ENCODE data around the gene GLIS2. TPM values are rescaled to one million over a fixed set of nuclear protein-coding genes. Genes with fewer than 3 reads are reported as not detected.

Gene GLIS2
- total and polyA plus RNA-seq, 10 of the 15 experiments (the other 5 are each of a cell fraction or from before 2014, with no cell fraction given), result 0.03 to 0.64 (median 0.18) TPM; not detected in 4

DNA sequence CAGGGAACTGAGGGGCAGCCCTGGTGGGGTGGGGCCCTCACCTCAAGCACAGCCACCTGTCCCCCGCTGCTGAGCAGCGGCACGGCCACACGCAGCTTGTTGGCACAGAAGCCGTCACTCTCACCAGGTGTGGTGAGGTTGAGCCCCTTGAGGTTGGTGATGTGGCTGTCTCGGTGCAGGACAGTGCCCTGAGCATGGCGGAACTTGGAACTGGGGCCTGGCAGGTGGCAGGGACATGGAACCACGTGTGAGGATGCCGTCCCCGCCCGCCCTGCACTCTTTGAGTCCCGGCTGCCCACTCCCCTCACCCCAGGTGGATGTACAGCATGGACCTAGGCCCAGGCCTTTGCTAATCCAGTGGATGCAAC is 46.1 kb downstream of the GLIS2 start:
- DNase-seq (ENCODE audit: low read depth, low spot score) (no peak), FAIRE-seq (no peak), ATAC-seq (no peak)
- POLR2A ChIA-PET, result no interaction called here
- Histone ChIP-seq H4K20me1 (ENCODE audit: control insufficient read depth, insufficient read depth) (no peaks in the 10 kb centered on the region), H3K9me3 (replicated peaks; ENCODE audit: control insufficient read depth, insufficient read depth, low read length) (no peaks in the 10 kb centered on the region), H3K4me1 (ENCODE audit: control insufficient read depth, insufficient read depth, low read length) (peaks cover 7% of the 10 kb centered on the region), H3K27me3 (replicated peaks in 1 of 2; ENCODE audit: control insufficient read depth in 2 of 2, insufficient read depth in 2 of 2, low read length in 1 of 2) (no peaks in the 10 kb centered on the region), H2AFZ (ENCODE audit: control insufficient read depth, low read depth, low read length) (no peak overlapping the region), H3K27ac (ENCODE audit: control insufficient read depth, insufficient read depth) (no peak overlapping the region), H3K36me3 (ENCODE audit: control insufficient read depth in 2 of 2, insufficient read depth in 2 of 2, low read length in 1 of 2) (peaks cover 4 to 37% of the 10 kb centered on the region in 2 experiments; a peak in 2 of 4 replicates), H3K9ac (ENCODE audit: control insufficient read depth, insufficient read depth, low read length) (no peak overlapping the region), H3K4me3 (no peak overlapping the region), H3K79me2 (ENCODE audit: control insufficient read depth, insufficient read depth, low read length) (no peaks in the 10 kb centered on the region), H3K4me2 (ENCODE audit: control insufficient read depth, insufficient read depth) (no peak overlapping the region)
- WGBS (ENCODE audit: insufficient coverage, insufficient replicate concordance, low lambda C conversion rate, missing lambda C conversion rate), result 91% methylated on average over 8 of the region's 12 CpGs
- CTCF ChIA-PET, result interaction anchor here (1.8 kb wide), 1 partner anchor 41 kb away, joined by 5 read pairs; no protein-coding TSS in a partner anchor
- RAD21 ChIA-PET (ENCODE audit: unreplicated experiment), result no interaction called here
- SMC1A ChIA-PET (ENCODE audit: uncharacterized antibody, unreplicated experiment), result no interaction called here
- no TSS peak for BruUV-seq (replicated peaks)
- intact Hi-C loops (cut with micrococcal nuclease; ENCODE audit: unreplicated experiment), result no loop called here
- in situ Hi-C loops (cut with MboI), result loop anchor here (5.0 kb wide), 1 partner anchor 35 kb away; no protein-coding TSS in a partner anchor
- TF ChIP-seq NR2F1 (conservative IDR thresholded peaks at IDR 0.05) (no peak), FOS (IDR thresholded peaks at IDR 0.05; ENCODE audit: borderline replicate concordance, extremely low read depth, insufficient read length) (no peak), PAX5 (IDR thresholded peaks at IDR 0.05; ENCODE audit: borderline replicate concordance, low read depth, low read length) (no peak), ZBTB40 (IDR thresholded peaks at IDR 0.05; ENCODE audit: borderline replicate concordance) (no peak), ZNF592 (IDR thresholded peaks at IDR 0.05) (no peak), SRF (IDR thresholded peaks at IDR 0.05; ENCODE audit: low read depth in 2 of 2, low read length in 2 of 2) (no peak), MYC (IDR thresholded peaks at IDR 0.05; ENCODE audit: insufficient read depth, insufficient read length, insufficient replicate concordance, low read length, severe bottlenecking) (no peak), CHD4 (IDR thresholded peaks at IDR 0.05) (no peak), RCOR1 (conservative IDR thresholded peaks at IDR 0.05; ENCODE audit: low read depth, low read length) (no peak), RUNX3 (IDR thresholded peaks at IDR 0.05; ENCODE audit: low read length) (no peak)
- TF ChIP-seq, protein P1, sequence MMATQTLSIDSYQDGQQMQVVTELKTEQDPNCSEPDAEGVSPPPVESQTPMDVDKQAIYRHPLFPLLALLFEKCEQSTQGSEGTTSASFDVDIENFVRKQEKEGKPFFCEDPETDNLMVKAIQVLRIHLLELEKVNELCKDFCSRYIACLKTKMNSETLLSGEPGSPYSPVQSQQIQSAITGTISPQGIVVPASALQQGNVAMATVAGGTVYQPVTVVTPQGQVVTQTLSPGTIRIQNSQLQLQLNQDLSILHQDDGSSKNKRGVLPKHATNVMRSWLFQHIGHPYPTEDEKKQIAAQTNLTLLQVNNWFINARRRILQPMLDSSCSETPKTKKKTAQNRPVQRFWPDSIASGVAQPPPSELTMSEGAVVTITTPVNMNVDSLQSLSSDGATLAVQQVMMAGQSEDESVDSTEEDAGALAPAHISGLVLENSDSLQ (IDR thresholded peaks at IDR 0.05), result no peak
- TF ChIP-seq, protein P2, sequence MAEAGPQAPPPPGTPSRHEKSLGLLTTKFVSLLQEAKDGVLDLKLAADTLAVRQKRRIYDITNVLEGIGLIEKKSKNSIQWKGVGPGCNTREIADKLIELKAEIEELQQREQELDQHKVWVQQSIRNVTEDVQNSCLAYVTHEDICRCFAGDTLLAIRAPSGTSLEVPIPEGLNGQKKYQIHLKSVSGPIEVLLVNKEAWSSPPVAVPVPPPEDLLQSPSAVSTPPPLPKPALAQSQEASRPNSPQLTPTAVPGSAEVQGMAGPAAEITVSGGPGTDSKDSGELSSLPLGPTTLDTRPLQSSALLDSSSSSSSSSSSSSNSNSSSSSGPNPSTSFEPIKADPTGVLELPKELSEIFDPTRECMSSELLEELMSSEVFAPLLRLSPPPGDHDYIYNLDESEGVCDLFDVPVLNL (IDR thresholded peaks at IDR 0.05; ENCODE audit: low read depth, low read length), result no peak
